PC-3 (cell line): Measurements from ENCODE around the gene NPEPL1. TPM values are rescaled to one million over a fixed set of nuclear protein-coding genes. Genes with fewer than 3 reads are reported as not detected.
"Not testable (repeated sequence)": the region's sequence is repeated elsewhere in the genome, so short reads cannot be mapped to it uniquely, and the experiment has no call there.

Experiments
- ATAC-seq: fragments of 200-7000 bp; cut with Tn5 transposase; 2 replicates; pipeline ENCODE4 v1.9.1; 2020; ENCODE audit warnings: mild to moderate bottlenecking, moderate library complexity
- BruUV-seq: library from RNA; stranded (reverse); fragments of 400-500 nt; replicated peaks from 2 replicates; lab custom pipeline; 2021; lab: Mats Ljungman, UMichigan
- CTCF ChIA-PET: fragments of 300-600 bp; sonication (Branson Sonifier 250); formaldehyde crosslinking; loops from one replicate; lab custom pipeline; 2022; ENCODE audit warnings: antibody characterized with exemption; lab: Charles Lee
- POLR2A ChIA-PET: fragments of 300-600 bp; sonication (Branson Sonifier 250); formaldehyde crosslinking; loops from one replicate; lab custom pipeline; 2022; ENCODE audit warnings: antibody characterized with exemption; ENCODE audit not compliant: unreplicated experiment; lab: Charles Lee
- DNase-seq: peaks from one replicate; pipeline ENCODE4 v3.0.0-alpha.2; 2015
- H2AFZ ChIP-seq: fragments of 300-600 bp; sonication (generic); 2 replicates; pipeline ENCODE4 v1.6.0; 2016; ENCODE audit warnings: antibody characterized with exemption, low read length
- H3F3A ChIP-seq: fragments of 300-600 bp; sonication (generic); one replicate; pipeline ENCODE4 v1.6.0; 2017; ENCODE audit warnings: antibody characterized with exemption, low read length, control low read depth, mild to moderate bottlenecking; ENCODE audit not compliant: unreplicated experiment
- H3K27ac ChIP-seq: fragments of 300-600 bp; sonication (generic); 2 replicates; pipeline ENCODE4 v1.5.1; 2016; ENCODE audit warnings: mild to moderate bottlenecking, low read length
- H3K27me3 ChIP-seq: fragments of 300-600 bp; sonication (generic); 2 replicates; pipeline ENCODE4 v1.6.1; 2016; ENCODE audit warnings: low read length, mixed read lengths
- H3K36me3 ChIP-seq: fragments of 300-600 bp; sonication (generic); 2 replicates; pipeline ENCODE4 v1.6.1; 2016; ENCODE audit warnings: low read depth, mixed run types, low read length, mixed read lengths
- H3K4me1 ChIP-seq: fragments of 300-600 bp; sonication (generic); 2 replicates; pipeline ENCODE4 v1.5.1; 2016; ENCODE audit warnings: low read length; ENCODE audit not compliant: insufficient read depth
- H3K4me2 ChIP-seq: fragments of 300-600 bp; sonication (generic); 2 replicates; pipeline ENCODE4 v1.6.0; 2016; ENCODE audit warnings: low read length
- H3K4me3 ChIP-seq: fragments of 300-600 bp; sonication (generic); 2 replicates; pipeline ENCODE4 v1.5.1; 2016; ENCODE audit warnings: mild to moderate bottlenecking, low read length, mixed read lengths
- H3K79me2 ChIP-seq: fragments of 300-600 bp; sonication (generic); 2 replicates; pipeline ENCODE4 v1.6.1; 2017; ENCODE audit warnings: low read length, mixed read lengths
- H3K9ac ChIP-seq: fragments of 300-600 bp; sonication (generic); 2 replicates; pipeline ENCODE4 v1.6.0; 2016; ENCODE audit warnings: mild to moderate bottlenecking, low read length
- H3K9me2 ChIP-seq: fragments of 300-600 bp; sonication (generic); replicated peaks from 2 replicates; pipeline ENCODE4 v1.6.1; 2016; ENCODE audit warnings: mixed run types, low read length, mixed read lengths
- H3K9me3 ChIP-seq: fragments of 300-600 bp; sonication (generic); 2 replicates; pipeline ENCODE4 v1.6.1; 2016; ENCODE audit warnings: low read length, mixed read lengths
- H4K20me1 ChIP-seq: fragments of 300-600 bp; sonication (generic); 2 replicates; pipeline ENCODE4 v1.6.1; 2016; ENCODE audit warnings: low read length, mixed read lengths
- CTCF ChIP-seq: fragments of 300-600 bp; sonication (generic); conservative IDR thresholded peaks from 2 replicates; pipeline ENCODE4 v1.5.1; 2017; ENCODE audit warnings: antibody characterized with exemption, low read depth, mild to moderate bottlenecking, low read length
- EZH2 ChIP-seq: fragments of 300-600 bp; sonication (generic); IDR thresholded peaks from one replicate; pipeline ENCODE4 v1.6.1; 2017; ENCODE audit warnings: antibody characterized with exemption, mild to moderate bottlenecking, low read length; ENCODE audit not compliant: unreplicated experiment
- EZH2phosphoT487 ChIP-seq: fragments of 300-600 bp; sonication (generic); IDR thresholded peaks from 2 replicates; pipeline ENCODE4 v1.6.1; 2018; ENCODE audit warnings: mild to moderate bottlenecking, antibody characterized with exemption, low read length, borderline replicate concordance
- intact Hi-C: fragments of 100-400 bp; cut with micrococcal nuclease; formaldehyde crosslinking; loops from 2 replicates; pipeline ENCODE4 v1.9.0; 2023
- total RNA-seq: library from RNA; depleted of rRNA; stranded (reverse); fragments of >200 nt; gene quantifications from 2 replicates; pipeline ENCODE4 v1.2.3, GENCODE V29; 2014

The NPEPL1 gene
- total RNA-seq, 1 experiment from 2014 or later, result 49.7 TPM

- TF ChIP-seq EZH2phosphoT487, result no peak
- TF ChIP-seq EZH2, result no peak
- TF ChIP-seq CTCF, result no peak
- Histone ChIP-seq H3K9ac (no peak overlapping the region), H3K4me2 (no peak overlapping the region), H4K20me1 (no peaks in the 10 kb centered on the region), H3K4me3 (no peak overlapping the region), H2AFZ (no peak overlapping the region), H3K27ac (no peak overlapping the region), H3K36me3 (no peaks in the 10 kb centered on the region), H3K9me3 (no peaks in the 10 kb centered on the region), H3K4me1 (no peaks in the 10 kb centered on the region), H3K79me2 (no peaks in the 10 kb centered on the region), H3F3A (no peaks in the 10 kb centered on the region), H3K27me3 (peaks cover 91% of the 10 kb centered on the region), H3K9me2 (no peaks in the 10 kb centered on the region)
- intact Hi-C loops, result no loop called here
- POLR2A ChIA-PET, result no interaction called here
- ATAC-seq (no peak), DNase-seq (no peak)
- CTCF ChIA-PET, result no interaction called here
- BruUV-seq, result no TSS peak
Observed at GRCh38 chr20:58748618-58749017, 56.0 kb downstream of the NPEPL1 start.

GRCh38 chr20:58749098-58749769 lies 56.6 kb downstream of the NPEPL1 start:
- H3K9me3 ChIP-seq, result no peaks in the 10 kb centered on the region
- intact Hi-C loops, result no loop called here
- CTCF ChIA-PET, result no interaction called here
- peaks cover 96% of the 10 kb centered on the region for H3K27me3 ChIP-seq
- ATAC-seq (no peak), DNase-seq (no peak)
- H3F3A ChIP-seq, result no peaks in the 10 kb centered on the region
- H3K27ac ChIP-seq, result no peak overlapping the region
- BruUV-seq, result no TSS peak
- no peaks in the 10 kb centered on the region for H3K4me1 ChIP-seq
- H3K36me3 ChIP-seq, result no peaks in the 10 kb centered on the region
- H4K20me1 ChIP-seq, result no peaks in the 10 kb centered on the region
- TF ChIP-seq EZH2, result no peak
- no peak for TF ChIP-seq CTCF
- TF ChIP-seq EZH2phosphoT487, result no peak
- POLR2A ChIA-PET, result no interaction called here
- no peak overlapping the region for H2AFZ ChIP-seq
- no peaks in the 10 kb centered on the region for H3K79me2 ChIP-seq
- no peaks in the 10 kb centered on the region for H3K9me2 ChIP-seq
- no peak overlapping the region for H3K4me2 ChIP-seq
- no peak overlapping the region for H3K4me3 ChIP-seq
- H3K9ac ChIP-seq, result no peak overlapping the region

- H3K36me3 ChIP-seq, result no peaks in the 10 kb centered on the region
- no peak overlapping the region for H3K4me3 ChIP-seq
- no peaks in the 10 kb centered on the region for H3K9me3 ChIP-seq
- BruUV-seq, result no TSS peak
- H3F3A ChIP-seq, result no peaks in the 10 kb centered on the region
- no peak overlapping the region for H2AFZ ChIP-seq
- no peak overlapping the region for H3K4me2 ChIP-seq
- no peaks in the 10 kb centered on the region for H4K20me1 ChIP-seq
- DNase-seq, result no peak
- H3K9me2 ChIP-seq, result no peaks in the 10 kb centered on the region
- no peak overlapping the region for H3K27ac ChIP-seq
- no peaks in the 10 kb centered on the region for H3K79me2 ChIP-seq
- POLR2A ChIA-PET, result interaction anchor here (0.6 kb wide), 1 partner anchor 8 kb away, joined by 9 read pairs; no protein-coding TSS in a partner anchor
- no peaks in the 10 kb centered on the region for H3K4me1 ChIP-seq
- no peak overlapping the region for H3K9ac ChIP-seq
- ATAC-seq, result no peak
- CTCF ChIA-PET, result no interaction called here
- intact Hi-C loops, result no loop called here
- no peak for TF ChIP-seq CTCF
- TF ChIP-seq EZH2, result no peak
- no peak for TF ChIP-seq EZH2phosphoT487
- H3K27me3 ChIP-seq, result peaks cover 98% of the 10 kb centered on the region
Observed at GRCh38 chr20:58749979-58750378, 57.4 kb downstream of the NPEPL1 start.

GRCh38 chr20:58750706-58751105 lies 58.1 kb downstream of the NPEPL1 start:
- H2AFZ ChIP-seq, H3K9ac ChIP-seq, H4K20me1 ChIP-seq, intact Hi-C loops, ATAC-seq, DNase-seq, CTCF ChIA-PET, H3K9me2 ChIP-seq, H3K9me3 ChIP-seq, H3K4me1 ChIP-seq, H3K27ac ChIP-seq, BruUV-seq, POLR2A ChIA-PET, H3K36me3 ChIP-seq, H3K4me3 ChIP-seq, H3K79me2 ChIP-seq, H3K4me2 ChIP-seq, H3F3A ChIP-seq: not testable (repeated sequence)
- peaks cover 98% of the 10 kb centered on the region for H3K27me3 ChIP-seq
